H1 (cell line): ENCODE results near the gene KIF5C. TPM values are rescaled to one million over a fixed set of nuclear protein-coding genes. Genes with fewer than 3 reads are reported as not detected.

Experiments
- CTCF ChIA-PET: fragments of 300-600 bp; sonication (Branson Sonifier 250); formaldehyde crosslinking; loops from one replicate; lab custom pipeline; 2021; ENCODE audit not compliant: partially characterized antibody; lab: Charles Lee
- POLR2A ChIA-PET: fragments of 300-600 bp; sonication (Branson Sonifier 250); formaldehyde crosslinking; loops from one replicate; lab custom pipeline; 2021; ENCODE audit warnings: inconsistent platforms; ENCODE audit not compliant: partially characterized antibody; lab: Charles Lee
- DNase-seq, 2 experiments: peaks; one replicate each; pipeline versions ENCODE4 v3.0.0 to v3.0.0-alpha.2; 2010 to 2022; ENCODE audit warnings: low spot score in 2 of 2, low read depth in 1 of 2, mixed read lengths in 1 of 2
- FAIRE-seq: peaks from 2 replicates; lab custom pipeline; 2011; peaks lifted over from hg19 to GRCh38; lab: Jason Lieb, UNC
- H2AFZ ChIP-seq: 2 replicates; pipeline ENCODE4 v1.8.1; 2012; ENCODE audit warnings: low read length, inconsistent platforms
- H2AK5ac ChIP-seq: 2 replicates; pipeline ENCODE4 v1.6.1; 2013; ENCODE audit warnings: low read depth, low read length
- H2BK120ac ChIP-seq: replicated peaks from 2 replicates; pipeline ENCODE3; 2013; ENCODE audit warnings: low read depth, low read length, inconsistent platforms
- H2BK12ac ChIP-seq: 2 replicates; pipeline ENCODE4 v1.6.1; 2013; ENCODE audit warnings: low read depth, low read length
- H2BK15ac ChIP-seq: 2 replicates; pipeline ENCODE4 v1.6.1; 2013; ENCODE audit warnings: low read length
- H2BK20ac ChIP-seq: 2 replicates; pipeline ENCODE4 v1.6.1; 2013; ENCODE audit warnings: low read length
- H2BK5ac ChIP-seq: 2 replicates; pipeline ENCODE4 v1.6.1; 2013; ENCODE audit warnings: low read depth, low read length
- H3K14ac ChIP-seq: 2 replicates; pipeline ENCODE4 v1.6.1; 2013; ENCODE audit warnings: inconsistent platforms; ENCODE audit not compliant: insufficient read length
- H3K18ac ChIP-seq: 2 replicates; pipeline ENCODE4 v1.6.1; 2013; ENCODE audit warnings: low read length; ENCODE audit errors: extremely low read depth
- H3K23ac ChIP-seq: 2 replicates; pipeline ENCODE4 v1.6.1; 2013; ENCODE audit warnings: inconsistent platforms; ENCODE audit not compliant: insufficient read length
- H3K23me2 ChIP-seq: 2 replicates; pipeline ENCODE4 v1.6.1; 2013; ENCODE audit warnings: low read depth, low read length
- H3K27ac ChIP-seq: 2 replicates; pipeline ENCODE4 v1.6.1; 2011; ENCODE audit warnings: low read depth, low read length, inconsistent platforms
- H3K27me3 ChIP-seq, 4 experiments: replicated peaks in 1 of 4; 1 replicate in 1 of 4; 2 replicates in 3 of 4; pipeline versions ENCODE4 v1.6.1 to v1.8.1; 2011 to 2013; ENCODE audit warnings: low read length in 3 of 4, mild to moderate bottlenecking in 3 of 4, inconsistent platforms in 2 of 4, mixed read lengths in 2 of 4, moderate library complexity in 1 of 4; ENCODE audit not compliant: control insufficient read depth in 3 of 4, insufficient read depth in 3 of 4; ENCODE audit errors: extremely low read depth in 1 of 4
- H3K36me3 ChIP-seq, 4 experiments: 2 replicates each; pipeline versions ENCODE4 v1.6.1 to v1.8.1; 2011 to 2013; ENCODE audit warnings: mild to moderate bottlenecking in 4 of 4, low read length in 3 of 4, moderate library complexity in 2 of 4, control low read depth in 1 of 4, inconsistent platforms in 1 of 4; ENCODE audit not compliant: insufficient read depth in 4 of 4, control insufficient read depth in 2 of 4
- H3K4ac ChIP-seq: replicated peaks from 2 replicates; pipeline ENCODE3; 2013; ENCODE audit warnings: low read length, low read depth, mixed read lengths, inconsistent platforms; ENCODE audit not compliant: insufficient read length
- H3K4me1 ChIP-seq, 4 experiments: replicated peaks in 1 of 4; 1 replicate in 1 of 4; 2 replicates in 3 of 4; pipeline versions ENCODE4 v1.6.1 to v1.8.1; 2011 to 2013; ENCODE audit warnings: low read length in 3 of 4, inconsistent platforms in 2 of 4, mixed read lengths in 1 of 4; ENCODE audit not compliant: insufficient read depth in 4 of 4, control insufficient read depth in 3 of 4
- H3K4me2 ChIP-seq, 2 experiments: 2 replicates each; pipeline versions ENCODE4 v1.6.1 to v1.8.1; 2011 to 2013; ENCODE audit warnings: low read depth in 2 of 2, low read length in 2 of 2, control low read depth in 1 of 2, inconsistent platforms in 1 of 2, mild to moderate bottlenecking in 1 of 2; ENCODE audit not compliant: insufficient read depth in 1 of 2
- H3K4me3 ChIP-seq, 4 experiments: fragments of 200-600, 300-600 bp in 1 of 4; sonication (generic), shearing (Covaris generic), sonication (Bioruptor Twin) in 1 of 4; 2 replicates each; pipeline versions ENCODE4 v1.5.1 to v1.8.1; 2011 to 2016; ENCODE audit warnings: low read length in 4 of 4, low read depth in 3 of 4, control low read depth in 2 of 4, inconsistent platforms in 2 of 4, mild to moderate bottlenecking in 2 of 4, mixed read lengths in 1 of 4, moderate library complexity in 1 of 4; ENCODE audit not compliant: insufficient read depth in 2 of 4; ENCODE audit errors: extremely low read depth in 1 of 4
- H3K56ac ChIP-seq: replicated peaks from 2 replicates; pipeline ENCODE3; 2013; ENCODE audit warnings: low read depth, mild to moderate bottlenecking, mixed read lengths, low read length, inconsistent platforms; ENCODE audit not compliant: insufficient read length
- H3K79me1 ChIP-seq: 2 replicates; pipeline ENCODE4 v1.6.1; 2013; ENCODE audit warnings: low read depth, low read length, control low read depth
- H3K79me2 ChIP-seq, 2 experiments: 2 replicates each; pipeline versions ENCODE4 v1.6.1 to v1.8.1; 2012 to 2013; ENCODE audit warnings: low read length in 2 of 2, mild to moderate bottlenecking in 2 of 2, inconsistent platforms in 1 of 2; ENCODE audit not compliant: insufficient read depth in 2 of 2, control insufficient read depth in 1 of 2
- H3K9ac ChIP-seq, 4 experiments: replicated peaks in 1 of 4; 1 replicate in 1 of 4; 2 replicates in 3 of 4; pipeline versions ENCODE4 v1.6.1 to v1.8.1; 2011 to 2013; ENCODE audit warnings: low read depth in 3 of 4, low read length in 3 of 4, control low read depth in 2 of 4, mild to moderate bottlenecking in 2 of 4, moderate library complexity in 2 of 4, inconsistent platforms in 1 of 4; ENCODE audit errors: extremely low read depth in 1 of 4
- H3K9me3 ChIP-seq, 2 experiments: 2 replicates each; pipeline versions ENCODE4 v1.6.1 to v1.8.1; 2012 to 2013; ENCODE audit warnings: mild to moderate bottlenecking in 2 of 2, moderate library complexity in 2 of 2, control low read depth in 1 of 2, inconsistent platforms in 1 of 2, low read depth in 1 of 2, low read length in 1 of 2, mixed read lengths in 1 of 2; ENCODE audit not compliant: insufficient read depth in 2 of 2
- H4K20me1 ChIP-seq, 2 experiments: replicated peaks in 1 of 2; 2 replicates each; pipeline versions ENCODE3 to v1.8.1; 2011 to 2013; ENCODE audit warnings: inconsistent platforms in 2 of 2, low read length in 2 of 2, mild to moderate bottlenecking in 1 of 2; ENCODE audit not compliant: insufficient read depth in 2 of 2, control insufficient read depth in 1 of 2
- H4K5ac ChIP-seq: 2 replicates; pipeline ENCODE4 v1.6.1; 2013; ENCODE audit warnings: low read length, low read depth, mixed read lengths, inconsistent platforms; ENCODE audit not compliant: insufficient read length
- H4K8ac ChIP-seq: 2 replicates; pipeline ENCODE4 v1.8.0; 2013; ENCODE audit warnings: mild to moderate bottlenecking, moderate library complexity, low read length, inconsistent platforms; ENCODE audit not compliant: insufficient read depth; ENCODE audit errors: extremely low read depth
- H4K91ac ChIP-seq: replicated peaks from 2 replicates; pipeline ENCODE3; 2013; ENCODE audit warnings: low read length, mixed read lengths, inconsistent platforms; ENCODE audit not compliant: insufficient read length
- BACH1 ChIP-seq: IDR thresholded peaks from 2 replicates; pipeline ENCODE4 v1.6.1; 2012; ENCODE audit warnings: low read length, improper control_type of control experiment
- CHD2 ChIP-seq: IDR thresholded peaks from 2 replicates; pipeline ENCODE4 v1.6.1; 2012; ENCODE audit warnings: low read length, improper control_type of control experiment
- CREB1 ChIP-seq: IDR thresholded peaks from 2 replicates; pipeline ENCODE4 v1.6.1; 2012; ENCODE audit warnings: inconsistent platforms
- EP300 ChIP-seq, 2 experiments: IDR thresholded peaks; 1 replicate in 1 of 2; 2 replicates in 1 of 2; pipeline ENCODE4 v1.6.1; 2011 to 2012; ENCODE audit warnings: low read depth in 2 of 2, low read length in 2 of 2, mild to moderate bottlenecking in 2 of 2, borderline replicate concordance in 1 of 2, inconsistent platforms in 1 of 2, moderate library complexity in 1 of 2
- EZH2 ChIP-seq: fragments of 200-600 bp; sonication (generic); IDR thresholded peaks from 2 replicates; pipeline ENCODE4 v1.7.1; 2012; ENCODE audit warnings: low read depth, mild to moderate bottlenecking, moderate library complexity, low read length, inconsistent platforms; ENCODE audit not compliant: severe bottlenecking
- JUND ChIP-seq: IDR thresholded peaks from 2 replicates; pipeline ENCODE4 v1.6.1; 2011; ENCODE audit warnings: mild to moderate bottlenecking, improper control_type of control experiment, low read length
- KDM5A ChIP-seq: fragments of 200-600 bp; IDR thresholded peaks from 2 replicates; pipeline ENCODE4 v1.7.1; 2012; ENCODE audit warnings: mild to moderate bottlenecking, low read length, inconsistent platforms, mixed read lengths
- RFX5 ChIP-seq: IDR thresholded peaks from 2 replicates; pipeline ENCODE4 v1.6.1; 2011; ENCODE audit warnings: low read depth, low read length, improper control_type of control experiment, borderline replicate concordance
- RXRA ChIP-seq: IDR thresholded peaks from 2 replicates; pipeline ENCODE4 v1.6.1; 2011; ENCODE audit warnings: low read depth, mild to moderate bottlenecking, low read length, moderate library complexity; ENCODE audit not compliant: insufficient read depth
- SIN3A ChIP-seq, 2 experiments: IDR thresholded peaks in 1 of 2; conservative IDR thresholded peaks in 1 of 2; 2 replicates each; pipeline ENCODE4 v1.6.1; 2011 to 2012; ENCODE audit warnings: low read length in 2 of 2, improper control_type of control experiment in 1 of 2, low read depth in 1 of 2, mild to moderate bottlenecking in 1 of 2
- SIRT6 ChIP-seq: IDR thresholded peaks from one replicate; pipeline ENCODE4 v1.7.1; 2012; ENCODE audit warnings: low read length, inconsistent platforms
- SIX5 ChIP-seq: IDR thresholded peaks from 2 replicates; pipeline ENCODE4 v1.6.1; 2011; ENCODE audit warnings: mild to moderate bottlenecking, low read depth, low read length
- SP4 ChIP-seq: IDR thresholded peaks from 2 replicates; pipeline ENCODE4 v1.6.1; 2012; ENCODE audit warnings: low read length, inconsistent platforms
- TAF1 ChIP-seq: IDR thresholded peaks from 2 replicates; pipeline ENCODE4 v1.6.1; 2011; ENCODE audit warnings: mild to moderate bottlenecking, low read depth, low read length
- TAF7 ChIP-seq: optimal IDR thresholded peaks from 2 replicates; pipeline ENCODE3; 2011; ENCODE audit warnings: low read depth, mild to moderate bottlenecking, inconsistent platforms, low read length, moderate library complexity, borderline replicate concordance
- WGBS, 2 experiments: shearing (Covaris generic) in 1 of 2; methylation state at CpG; one replicate each; pipeline versions ENCODE4 v1.1.6 to v1.1.7; 2013 to 2015; ENCODE audit warnings: low lambda C conversion rate in 2 of 2, mixed read lengths in 2 of 2, inconsistent platforms in 1 of 2, low coverage in 1 of 2, missing lambda C conversion rate in 1 of 2; ENCODE audit not compliant: insufficient replicate concordance in 2 of 2, insufficient coverage in 1 of 2, insufficient read length in 1 of 2; ENCODE audit errors: extremely low coverage in 1 of 2, missing lambda C conversion rate in 1 of 2; 5-methylcytosine and 5-hydroxymethylcytosine counted together
- polyA plus RNA-seq, 7 experiments: library from polyadenylated mRNA; depleted of rRNA in 3 of 7; stranded (reverse) in 5 of 7; unstranded in 2 of 7; fragments of >200 nt in 5 of 7; fragments of 200-250 nt in 2 of 7; gene quantifications; 1 replicate in 5 of 7; 2 replicates in 1 of 7; 4 replicates in 1 of 7; pipeline versions ENCODE4 v1.2.1 to v1.2.3, GENCODE V29; 2011 to 2013; ENCODE audit warnings: missing spikeins in 2 of 7, mixed read lengths in 2 of 7
- total RNA-seq: library from RNA; stranded (reverse); fragmentation: NEBNext Ultra II Directional; extraction: Animal tissue kit (Norgen Biotek cat#: 25700); gene quantifications from 2 replicates; pipeline ENCODE4 v1.2.1, GENCODE V29; 2021
- TF ChIP-seq, protein P1 (sequence below): IDR thresholded peaks from 2 replicates; pipeline ENCODE4 v1.6.1; 2012; ENCODE audit warnings: inconsistent platforms

The KIF5C gene
- total and polyA plus RNA-seq, 2 of the 8 experiments (the other 6 are each of a cell fraction or from before 2014, with no cell fraction given): 16.3 to 66.4 TPM

DNA sequence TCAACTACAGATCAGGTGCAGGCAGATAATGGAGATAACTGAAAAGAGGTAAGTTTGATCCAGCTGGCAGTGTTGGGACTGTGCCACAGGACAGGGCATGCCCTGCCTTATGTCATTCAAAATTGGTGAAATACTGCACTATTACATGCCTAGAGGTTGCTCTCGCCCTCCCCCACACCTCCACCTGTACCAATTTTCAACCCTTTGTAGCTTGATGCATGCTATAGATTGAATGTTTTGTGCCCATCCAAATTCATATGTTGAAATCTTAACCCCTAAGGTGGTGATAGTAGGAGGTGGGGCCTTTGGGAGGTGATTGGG, 91.4 kb downstream of the KIF5C start:
- no peak overlapping the region for H3K27ac ChIP-seq
- POLR2A ChIA-PET: no interaction called here
- H3K27me3 ChIP-seq: no peaks in the 10 kb centered on the region
- H3K23ac ChIP-seq: no peak overlapping the region
- no peak overlapping the region for H3K4me3 ChIP-seq
- no peaks in the 10 kb centered on the region for H4K20me1 ChIP-seq
- no peak overlapping the region for H3K18ac ChIP-seq
- WGBS, 2 experiments: 90% methylated on average over 1 of the region's 1 CpG; no CpG with 5 or more reads in 1 of the 2 experiments
- H3K56ac ChIP-seq: no peak overlapping the region
- peaks cover 0 to 10% (median 0%) of the 10 kb centered on the region in 4 experiments; a peak in 2 of 7 replicates for H3K4me1 ChIP-seq
- DNase-seq: no peak
- H3K23me2 ChIP-seq: no peaks in the 10 kb centered on the region; the same call in 1 of the 2 replicates
- H3K79me1 ChIP-seq: no peaks in the 10 kb centered on the region
- peak; percentile 7 for FAIRE-seq
- H3K4ac ChIP-seq: no peak overlapping the region
- H2BK120ac ChIP-seq: no peak overlapping the region
- H4K5ac ChIP-seq: no peak overlapping the region
- no peak overlapping the region for H3K4me2 ChIP-seq
- H4K91ac ChIP-seq: no peak overlapping the region
- H2BK12ac ChIP-seq: no peak overlapping the region
- peaks cover 0 to 13% (median 12%) of the 10 kb centered on the region in 4 experiments; a peak in 7 of 8 replicates for H3K36me3 ChIP-seq
- no peaks in the 10 kb centered on the region for H3K79me2 ChIP-seq
- no peak overlapping the region for H3K9ac ChIP-seq
- no peak overlapping the region for H2BK5ac ChIP-seq
- H2AFZ ChIP-seq: no peak overlapping the region
- H3K14ac ChIP-seq: no peak overlapping the region
- H2BK20ac ChIP-seq: no peak overlapping the region
- CTCF ChIA-PET: interaction anchor here (0.6 to 1.9 kb wide), 9 partner anchors 8 to 311 kb away, joined by 3 to 8 read pairs (median 3); no protein-coding TSS in a partner anchor
- H4K8ac ChIP-seq: no peak overlapping the region
- no peaks in the 10 kb centered on the region for H3K9me3 ChIP-seq
- no peak overlapping the region for H2AK5ac ChIP-seq
- H2BK15ac ChIP-seq: no peak overlapping the region
- TF ChIP-seq TAF1: no peak
- no peak for TF ChIP-seq JUND
- no peak for TF ChIP-seq SIN3A (conservative IDR thresholded peaks at IDR 0.05 in 1 of 2, IDR thresholded peaks at IDR 0.05 in 1 of 2; ENCODE audit: low read depth in 1 of 2, low read length in 2 of 2)
- TF ChIP-seq RXRA: no peak
- TF ChIP-seq CHD2: no peak
- TF ChIP-seq SIX5: no peak
- no peak for TF ChIP-seq SIRT6
- TF ChIP-seq, protein P1, sequence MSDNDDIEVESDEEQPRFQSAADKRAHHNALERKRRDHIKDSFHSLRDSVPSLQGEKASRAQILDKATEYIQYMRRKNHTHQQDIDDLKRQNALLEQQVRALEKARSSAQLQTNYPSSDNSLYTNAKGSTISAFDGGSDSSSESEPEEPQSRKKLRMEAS: no peak
- TF ChIP-seq SP4: no peak
- TF ChIP-seq EZH2: no peak
- no peak for TF ChIP-seq BACH1
- TF ChIP-seq KDM5A: no peak
- no peak for TF ChIP-seq CREB1
- no peak for TF ChIP-seq TAF7
- TF ChIP-seq EP300 (IDR thresholded peaks at IDR 0.05; ENCODE audit: borderline replicate concordance in 1 of 2, low read depth in 2 of 2, low read length in 2 of 2): no peak
- no peak for TF ChIP-seq RFX5
